Measurements from ENCODE around the gene WDR90. TPM values are rescaled to one million over a fixed set of nuclear protein-coding genes. Genes with fewer than 3 reads are reported as not detected.

WDR90 gene
- total RNA-seq, 1 donor from 2014 or later, result 75.9 TPM

DNA sequence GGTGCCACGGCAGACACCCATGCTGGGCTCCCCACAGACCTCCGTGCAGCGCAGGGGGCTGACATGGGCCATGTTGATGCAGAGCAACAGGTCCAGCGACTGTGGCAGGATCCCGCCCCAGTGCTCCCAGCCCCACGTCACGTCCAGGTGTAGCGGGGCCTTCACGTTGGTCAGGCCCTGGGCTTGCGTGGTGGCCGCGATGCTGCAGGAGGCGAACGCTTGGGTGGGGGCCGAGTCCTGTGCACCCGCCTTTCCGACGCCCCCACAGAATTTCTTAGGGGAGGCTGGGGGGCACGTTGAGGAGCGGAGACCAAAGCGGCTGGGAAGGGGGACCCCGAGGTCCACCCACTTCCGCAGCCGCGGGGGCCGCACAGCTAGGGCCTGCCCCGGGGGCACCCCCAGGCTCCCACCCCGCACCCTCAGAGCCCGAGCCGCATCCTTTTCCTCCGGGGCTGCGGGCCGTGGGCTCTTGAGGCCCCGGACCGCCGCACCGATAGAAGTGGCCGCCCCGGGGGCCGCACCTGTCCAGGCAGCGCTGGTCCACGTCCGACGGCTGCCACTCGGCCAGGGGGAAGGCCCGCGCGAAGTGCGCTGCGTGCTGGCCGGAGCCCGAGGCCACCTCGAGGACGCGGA lies 13.5 kb upstream of the WDR90 start:
- H3K27me3 Mint-ChIP-seq (ENCODE audit: low read depth), result no peaks in the 10 kb centered on the region
- H3K4me1 Mint-ChIP-seq, result peaks cover 6% of the 10 kb centered on the region
- no peak for DNase-seq (ENCODE audit: low spot score in 2 of 2, unreplicated experiment in 2 of 2)
- H3K27ac Mint-ChIP-seq, result no peak overlapping the region
- TF ChIP-seq, protein P1, sequence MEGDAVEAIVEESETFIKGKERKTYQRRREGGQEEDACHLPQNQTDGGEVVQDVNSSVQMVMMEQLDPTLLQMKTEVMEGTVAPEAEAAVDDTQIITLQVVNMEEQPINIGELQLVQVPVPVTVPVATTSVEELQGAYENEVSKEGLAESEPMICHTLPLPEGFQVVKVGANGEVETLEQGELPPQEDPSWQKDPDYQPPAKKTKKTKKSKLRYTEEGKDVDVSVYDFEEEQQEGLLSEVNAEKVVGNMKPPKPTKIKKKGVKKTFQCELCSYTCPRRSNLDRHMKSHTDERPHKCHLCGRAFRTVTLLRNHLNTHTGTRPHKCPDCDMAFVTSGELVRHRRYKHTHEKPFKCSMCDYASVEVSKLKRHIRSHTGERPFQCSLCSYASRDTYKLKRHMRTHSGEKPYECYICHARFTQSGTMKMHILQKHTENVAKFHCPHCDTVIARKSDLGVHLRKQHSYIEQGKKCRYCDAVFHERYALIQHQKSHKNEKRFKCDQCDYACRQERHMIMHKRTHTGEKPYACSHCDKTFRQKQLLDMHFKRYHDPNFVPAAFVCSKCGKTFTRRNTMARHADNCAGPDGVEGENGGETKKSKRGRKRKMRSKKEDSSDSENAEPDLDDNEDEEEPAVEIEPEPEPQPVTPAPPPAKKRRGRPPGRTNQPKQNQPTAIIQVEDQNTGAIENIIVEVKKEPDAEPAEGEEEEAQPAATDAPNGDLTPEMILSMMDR (IDR thresholded peaks at IDR 0.05; ENCODE audit: unreplicated experiment), result no peak
- H3K9me3 Mint-ChIP-seq, result no peaks in the 10 kb centered on the region
- no peaks in the 10 kb centered on the region for H3K36me3 Mint-ChIP-seq
- peak overlapping the region; percentile 98 for H3K4me3 Mint-ChIP-seq

DNA sequence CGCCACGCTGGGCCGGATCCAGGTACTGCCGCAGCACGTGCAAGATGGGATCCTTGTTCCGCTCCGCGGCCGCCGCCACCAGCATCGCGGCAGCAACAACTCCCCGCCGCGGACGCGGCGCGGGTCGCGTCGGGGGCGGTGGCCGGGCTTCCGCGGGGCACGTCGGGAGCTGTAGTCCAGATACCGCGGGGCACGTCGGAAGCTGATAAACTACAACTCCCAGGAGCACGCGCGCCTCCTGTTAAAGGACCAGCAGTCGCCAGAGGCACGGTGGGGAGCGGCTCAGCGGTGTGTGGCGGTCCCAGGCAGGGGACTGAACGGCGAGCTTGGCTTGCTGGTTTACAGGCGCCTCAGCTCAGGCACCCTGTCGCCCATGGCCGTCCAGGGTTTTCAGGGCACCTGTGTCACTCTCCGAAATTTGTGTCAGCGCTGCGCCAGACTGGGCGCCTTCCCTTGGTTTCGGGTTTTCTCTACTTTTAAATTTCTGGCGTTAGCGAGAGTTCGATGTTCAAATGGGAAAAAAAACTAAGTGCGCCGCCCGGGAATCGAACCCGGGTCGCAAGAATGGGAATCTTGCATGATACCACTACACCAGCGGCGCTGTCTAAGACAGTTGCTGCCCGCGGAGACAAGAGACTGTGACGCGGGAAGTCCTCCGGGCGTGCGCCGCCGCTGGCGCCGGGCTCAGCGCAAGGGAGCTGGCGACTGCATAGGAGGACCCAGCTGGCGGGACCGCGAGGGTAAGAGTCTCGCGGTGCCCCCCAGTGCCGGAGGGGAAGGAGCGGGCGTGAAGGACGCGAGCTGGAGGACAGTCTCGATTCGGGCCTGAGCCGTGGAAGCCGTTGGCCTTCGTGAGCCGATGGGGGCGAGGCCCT lies 12.7 kb upstream of the WDR90 start, which contains the start of gene METTL26:
Gene METTL26 (minus strand): TSS at position 100 of the 875 bp plus-strand sequence. CDS start 15 bp downstream, at position 85.
- H3K36me3 Mint-ChIP-seq, result no peaks in the 10 kb centered on the region
- H3K27ac Mint-ChIP-seq, result peak within 1 kb of the TSS; percentile 99
- H3K9me3 Mint-ChIP-seq, result no peaks in the 10 kb centered on the region
- H3K4me1 Mint-ChIP-seq, result peaks cover 6% of the 10 kb centered on the region
- H3K27me3 Mint-ChIP-seq (ENCODE audit: low read depth), result no peaks in the 10 kb centered on the region
- peak; percentile 89 to 98 for DNase-seq (ENCODE audit: low spot score in 2 of 2, unreplicated experiment in 2 of 2)
- H3K4me3 Mint-ChIP-seq, result peak within 1 kb of the TSS; percentile 98
- TF ChIP-seq, protein P1 (IDR thresholded peaks at IDR 0.05; ENCODE audit: unreplicated experiment), result no peak

DNA sequence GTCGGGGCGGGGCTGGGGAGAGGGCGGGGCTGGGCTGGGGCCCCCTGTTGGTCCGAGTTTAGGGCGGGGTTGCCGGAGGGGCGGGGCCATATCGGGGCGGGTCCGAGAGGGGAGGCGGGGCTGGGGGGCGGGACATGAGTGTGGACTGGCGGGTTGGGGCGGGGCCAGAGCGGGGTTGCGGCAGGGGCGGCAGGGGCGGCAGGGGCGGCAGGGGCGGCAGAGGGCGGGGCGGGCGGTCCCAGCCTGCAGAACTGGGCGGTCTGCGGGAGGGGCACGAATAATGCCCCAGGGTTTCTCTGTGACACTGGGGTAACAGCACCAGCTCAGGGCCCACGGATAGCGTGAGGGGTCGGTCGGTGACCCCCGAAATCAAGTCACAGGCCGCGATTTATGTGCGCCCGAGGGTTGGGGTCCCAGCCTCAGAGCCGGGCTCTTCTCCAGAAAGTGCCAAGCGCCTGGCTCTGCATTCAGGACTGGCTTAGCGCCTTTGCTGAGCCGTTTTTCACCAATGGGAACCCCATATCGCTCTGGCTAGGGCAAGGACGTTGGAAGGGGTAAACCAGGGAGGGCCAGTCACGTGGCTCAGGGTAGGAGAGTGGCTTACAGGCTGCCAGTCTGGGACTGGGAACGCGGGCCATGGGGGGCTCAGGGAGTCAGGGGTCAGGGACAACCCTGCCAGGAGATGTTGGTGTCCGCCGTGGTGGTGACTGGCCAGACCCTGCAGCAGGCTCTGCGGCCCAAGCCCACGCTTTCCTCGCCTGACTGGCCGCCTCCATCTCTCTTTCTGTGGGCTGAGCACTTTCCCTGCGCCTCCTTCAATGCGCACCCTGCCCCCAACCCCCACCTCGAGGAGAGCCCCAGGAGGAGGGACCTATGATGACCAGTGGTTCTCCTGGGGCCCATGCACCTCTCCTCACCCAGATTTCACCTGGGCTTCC lies 11.8 kb upstream of the WDR90 start:
- H3K9me3 Mint-ChIP-seq, result no peaks in the 10 kb centered on the region
- no peaks in the 10 kb centered on the region for H3K36me3 Mint-ChIP-seq
- no peak for DNase-seq (ENCODE audit: low spot score in 2 of 2, unreplicated experiment in 2 of 2)
- H3K4me1 Mint-ChIP-seq, result peaks cover 6% of the 10 kb centered on the region
- no peaks in the 10 kb centered on the region for H3K27me3 Mint-ChIP-seq (ENCODE audit: low read depth)
- TF ChIP-seq, protein P1 (IDR thresholded peaks at IDR 0.05; ENCODE audit: unreplicated experiment), result no peak
- peak overlapping the region; percentile 98 for H3K4me3 Mint-ChIP-seq
- H3K27ac Mint-ChIP-seq, result no peak overlapping the region

- peak overlapping the region; percentile 55 for H3K4me3 Mint-ChIP-seq
- TF ChIP-seq, protein P1 (IDR thresholded peaks at IDR 0.05; ENCODE audit: unreplicated experiment), result no peak
- no peaks in the 10 kb centered on the region for H3K36me3 Mint-ChIP-seq
- H3K27ac Mint-ChIP-seq, result no peak overlapping the region
- peaks cover 6% of the 10 kb centered on the region for H3K4me1 Mint-ChIP-seq
- H3K27me3 Mint-ChIP-seq (ENCODE audit: low read depth), result no peaks in the 10 kb centered on the region
- no peak for DNase-seq (ENCODE audit: low spot score in 2 of 2, unreplicated experiment in 2 of 2)
- H3K9me3 Mint-ChIP-seq, result no peaks in the 10 kb centered on the region
Observed at GRCh38 chr16:638034-638543, 11.1 kb upstream of the WDR90 start.

DNA sequence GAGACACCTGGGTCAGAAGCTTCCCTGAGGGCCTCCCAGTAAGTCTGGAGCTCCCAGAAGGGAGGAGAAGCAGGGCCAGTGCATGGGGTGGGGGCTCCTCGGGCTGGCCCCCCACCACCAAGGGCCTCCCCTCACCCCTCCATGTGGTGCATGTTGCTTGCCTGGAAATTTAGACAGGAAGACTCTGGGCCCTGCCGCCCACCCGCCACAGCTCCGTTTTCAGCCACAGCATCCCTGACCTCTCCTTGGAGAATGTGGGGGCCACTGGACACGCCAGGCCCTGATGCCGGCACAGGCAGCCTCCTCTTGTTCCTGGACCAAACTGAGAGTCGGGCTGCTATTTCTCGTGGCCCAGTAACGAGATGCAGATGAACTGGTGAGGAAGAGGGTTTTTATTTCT lies 10.3 kb upstream of the WDR90 start:
- H3K4me3 Mint-ChIP-seq, result peak overlapping the region; percentile 31
- no peaks in the 10 kb centered on the region for H3K9me3 Mint-ChIP-seq
- TF ChIP-seq, protein P1 (IDR thresholded peaks at IDR 0.05; ENCODE audit: unreplicated experiment), result no peak
- H3K27me3 Mint-ChIP-seq (ENCODE audit: low read depth), result no peaks in the 10 kb centered on the region
- no peak overlapping the region for H3K27ac Mint-ChIP-seq
- DNase-seq (ENCODE audit: low spot score in 2 of 2, unreplicated experiment in 2 of 2), result no peak
- peaks cover 6% of the 10 kb centered on the region for H3K4me1 Mint-ChIP-seq
- no peaks in the 10 kb centered on the region for H3K36me3 Mint-ChIP-seq

Measured in mesothelial cell of epicardium (in vitro differentiated cells).